ENCODE measurements around the gene CENPV.

DNA sequence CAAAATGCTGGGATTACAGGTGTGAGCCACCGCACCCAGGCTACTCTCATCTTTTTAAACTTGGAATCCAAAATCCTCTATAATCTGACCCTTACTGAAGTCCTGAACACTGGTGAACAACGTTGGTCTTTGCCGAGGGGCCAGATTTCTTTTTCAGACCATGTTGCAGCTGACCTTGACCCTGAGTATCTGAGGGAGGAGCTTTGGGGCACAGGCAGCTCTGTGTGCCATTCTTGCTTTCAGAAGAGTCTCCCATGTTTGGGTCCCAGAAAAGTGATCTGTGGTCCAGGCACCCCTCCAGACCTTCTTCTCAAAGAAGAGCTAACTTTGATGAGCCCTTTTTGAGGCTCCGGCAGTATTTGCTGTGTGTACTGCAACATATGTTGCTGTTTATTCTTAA lies 50.4 kb downstream of the CENPV start:
- TF ChIP-seq, protein P1, sequence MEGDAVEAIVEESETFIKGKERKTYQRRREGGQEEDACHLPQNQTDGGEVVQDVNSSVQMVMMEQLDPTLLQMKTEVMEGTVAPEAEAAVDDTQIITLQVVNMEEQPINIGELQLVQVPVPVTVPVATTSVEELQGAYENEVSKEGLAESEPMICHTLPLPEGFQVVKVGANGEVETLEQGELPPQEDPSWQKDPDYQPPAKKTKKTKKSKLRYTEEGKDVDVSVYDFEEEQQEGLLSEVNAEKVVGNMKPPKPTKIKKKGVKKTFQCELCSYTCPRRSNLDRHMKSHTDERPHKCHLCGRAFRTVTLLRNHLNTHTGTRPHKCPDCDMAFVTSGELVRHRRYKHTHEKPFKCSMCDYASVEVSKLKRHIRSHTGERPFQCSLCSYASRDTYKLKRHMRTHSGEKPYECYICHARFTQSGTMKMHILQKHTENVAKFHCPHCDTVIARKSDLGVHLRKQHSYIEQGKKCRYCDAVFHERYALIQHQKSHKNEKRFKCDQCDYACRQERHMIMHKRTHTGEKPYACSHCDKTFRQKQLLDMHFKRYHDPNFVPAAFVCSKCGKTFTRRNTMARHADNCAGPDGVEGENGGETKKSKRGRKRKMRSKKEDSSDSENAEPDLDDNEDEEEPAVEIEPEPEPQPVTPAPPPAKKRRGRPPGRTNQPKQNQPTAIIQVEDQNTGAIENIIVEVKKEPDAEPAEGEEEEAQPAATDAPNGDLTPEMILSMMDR (IDR thresholded peaks at IDR 0.05; ENCODE audit: insufficient read depth, low read length, poor library complexity, severe bottlenecking), result no peak
- TF ChIP-seq EZH2phosphoT487 (conservative IDR thresholded peaks at IDR 0.05; ENCODE audit: low read length), result no peak

Data from SU-DHL-6 (cell line).